DMS153 (cell line): ENCODE measurements around the gene NRCAM.
A peak's percentile ranks its signal among the peaks of the same experiment; 100 is the strongest.

Experiments used
- DNase-seq: peaks from one replicate; lab custom pipeline; 2025; lab: John Stamatoyannopoulos, UW

NRCAM gene

GRCh38 chr7:108156897-108157605, 299.2 kb downstream of the NRCAM start:
- no peak for DNase-seq

GRCh38 chr7:108152198-108152597, 304.0 kb downstream of the NRCAM start:
- DNase-seq: no peak

DNA sequence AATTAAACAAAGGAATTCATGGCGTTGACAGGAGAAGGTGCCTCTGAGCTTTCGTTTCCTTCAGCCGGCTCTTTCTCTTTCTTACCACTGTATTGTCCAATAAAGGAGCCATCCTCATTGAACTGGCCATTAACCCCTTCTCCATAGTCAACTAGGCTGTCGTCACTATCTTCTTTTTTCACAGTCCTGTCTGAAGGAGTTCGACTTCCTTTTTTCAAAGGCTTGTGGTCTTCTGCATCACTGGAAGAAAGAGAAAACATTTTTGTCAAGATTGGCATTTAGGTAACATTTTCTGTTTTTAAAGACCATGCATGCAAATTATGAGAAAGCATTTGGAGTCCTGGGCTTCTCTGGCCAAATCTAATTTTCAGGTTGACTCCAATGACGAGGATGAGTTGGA, 306.3 kb downstream of the NRCAM start:
- DNase-seq: no peak

- DNase-seq: no peak
Observed at GRCh38 chr7:108149119-108149518, 307.1 kb downstream of the NRCAM start.

- no peak for DNase-seq
Observed at GRCh38 chr7:108147031-108147563, 309.1 kb downstream of the NRCAM start.

DNA sequence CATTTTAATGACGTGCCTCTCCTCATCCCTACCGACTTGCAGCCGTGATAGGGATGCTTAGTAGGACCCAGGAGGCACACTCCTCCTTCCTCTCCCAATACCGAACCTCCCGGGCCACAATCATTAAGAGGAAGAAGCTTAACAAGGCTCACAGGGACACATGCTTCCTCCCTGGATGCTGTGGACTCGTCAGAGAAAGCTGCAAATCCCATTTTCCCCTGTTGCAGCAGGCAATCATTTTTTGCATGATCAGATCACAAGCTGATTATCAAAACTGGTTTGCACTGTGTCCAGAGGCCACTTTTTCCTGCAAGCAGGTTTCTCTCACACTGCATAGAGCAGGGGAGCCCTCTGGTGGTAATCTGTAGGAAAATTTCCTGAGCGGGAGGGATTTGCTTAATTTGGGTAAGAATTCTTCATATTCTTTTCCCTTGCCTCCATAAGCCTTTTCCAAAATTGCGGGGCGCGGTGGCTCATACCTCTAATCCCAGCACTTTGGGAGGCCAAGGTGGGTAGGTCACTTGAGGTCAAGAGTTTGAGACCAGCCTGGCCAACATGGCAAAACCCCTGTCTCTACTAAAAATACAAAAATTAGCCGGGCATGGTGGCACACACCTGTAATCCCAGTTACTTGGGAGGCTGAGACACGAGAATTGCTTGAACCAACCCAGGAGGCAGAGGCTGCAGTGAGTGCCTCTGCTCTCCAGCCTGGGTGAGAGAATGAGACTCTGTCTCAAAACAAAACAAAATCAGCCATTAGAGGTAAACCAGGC, 310.0 kb downstream of the NRCAM start:
- DNase-seq: peak; percentile 21

DNA sequence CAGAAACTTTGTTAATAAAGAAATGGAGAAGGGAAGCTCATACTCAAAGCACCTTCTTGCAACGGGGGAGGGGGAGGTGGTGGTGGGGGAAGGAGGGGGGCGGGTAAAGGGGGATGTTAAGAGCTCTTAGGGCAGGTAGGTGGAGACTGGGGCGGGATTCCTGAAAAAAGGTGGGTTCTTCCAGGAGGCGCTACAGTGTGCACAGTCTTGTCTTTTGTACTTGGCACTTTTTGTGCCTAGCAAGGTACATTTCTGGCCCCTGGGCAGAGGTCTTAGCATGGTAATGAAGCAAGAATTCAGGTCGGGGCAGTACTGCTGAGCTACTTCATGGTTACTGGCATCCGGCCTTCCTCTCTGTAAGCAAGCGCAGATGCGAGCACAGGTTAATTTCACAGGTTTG, 310.8 kb downstream of the NRCAM start:
- DNase-seq: no peak

DNA sequence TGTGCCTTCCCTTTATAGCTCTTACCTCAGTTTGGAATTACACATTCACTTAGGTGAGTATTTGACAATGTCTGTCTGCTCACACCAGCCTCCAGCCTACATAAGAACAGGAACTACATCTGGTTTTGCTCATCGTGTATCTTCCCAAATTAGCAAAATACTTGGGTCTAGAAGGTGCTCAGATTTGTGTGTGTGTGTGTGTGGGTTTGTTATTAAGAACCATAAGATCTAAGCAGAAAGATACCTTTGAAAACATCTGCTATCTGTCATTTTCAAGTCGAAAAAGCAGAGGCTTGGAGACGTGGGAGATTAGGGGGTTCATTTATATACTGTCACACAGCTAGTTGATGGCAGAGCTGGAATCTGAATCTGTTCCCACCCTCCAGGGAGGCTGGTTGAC, 311.3 kb downstream of the NRCAM start:
- DNase-seq: no peak

DNA sequence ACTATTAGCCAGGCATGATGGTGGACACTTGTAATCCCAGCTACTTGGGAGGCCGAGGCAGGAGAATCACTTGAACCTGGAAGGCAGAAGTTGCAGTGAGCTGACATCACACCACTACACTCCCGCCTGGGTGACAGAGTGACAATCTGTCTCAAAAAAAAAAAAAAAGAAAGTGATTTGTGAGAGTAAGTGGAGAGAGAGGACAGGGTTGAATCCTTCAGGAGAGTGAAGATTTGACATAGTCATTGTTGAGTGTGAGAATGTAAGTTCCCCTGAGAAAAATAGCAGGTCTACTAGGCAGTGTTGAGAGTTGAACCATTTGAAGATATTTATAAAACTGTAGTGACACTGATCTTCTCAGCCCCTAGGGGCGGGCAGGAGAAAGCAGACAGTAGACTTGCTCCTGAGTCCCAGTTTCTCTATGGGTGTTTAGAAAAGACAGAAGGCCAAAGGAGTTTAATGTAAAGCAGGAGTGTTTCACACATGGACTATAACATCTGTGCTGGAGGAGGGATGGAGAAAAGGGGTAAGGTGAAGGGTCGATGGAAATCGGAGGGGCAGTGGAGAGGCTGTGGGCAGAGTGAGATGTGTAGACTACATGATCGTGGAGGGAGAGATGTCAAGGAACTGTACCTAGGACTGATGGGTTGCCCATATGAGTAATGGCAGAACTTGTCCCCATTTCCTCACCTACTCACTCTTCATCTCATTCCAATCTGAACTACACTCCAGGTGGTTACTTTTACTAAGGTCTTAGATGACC, 312.4 kb downstream of the NRCAM start:
- no peak for DNase-seq

GRCh38 chr7:108142675-108143259, 313.5 kb downstream of the NRCAM start:
- DNase-seq: no peak

DNA sequence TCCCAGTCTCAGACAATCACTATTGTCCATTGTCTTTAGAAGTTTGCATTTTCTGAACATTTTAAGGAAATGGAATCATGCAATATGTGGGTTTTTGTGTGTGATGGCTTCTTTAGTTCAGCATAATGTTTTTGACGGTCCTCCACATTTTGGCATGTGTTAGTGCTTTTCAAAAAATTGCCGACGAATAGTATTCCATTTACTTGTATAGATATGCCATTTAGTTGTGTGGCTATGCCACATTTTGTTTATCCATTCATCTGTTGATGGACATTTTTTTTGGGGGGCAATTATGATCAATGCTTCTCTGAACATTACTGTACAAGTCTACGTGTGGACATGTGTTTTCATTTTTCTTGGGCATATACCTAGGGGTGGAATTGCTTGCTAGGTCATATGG, 314.1 kb downstream of the NRCAM start:
- DNase-seq: no peak

DNA sequence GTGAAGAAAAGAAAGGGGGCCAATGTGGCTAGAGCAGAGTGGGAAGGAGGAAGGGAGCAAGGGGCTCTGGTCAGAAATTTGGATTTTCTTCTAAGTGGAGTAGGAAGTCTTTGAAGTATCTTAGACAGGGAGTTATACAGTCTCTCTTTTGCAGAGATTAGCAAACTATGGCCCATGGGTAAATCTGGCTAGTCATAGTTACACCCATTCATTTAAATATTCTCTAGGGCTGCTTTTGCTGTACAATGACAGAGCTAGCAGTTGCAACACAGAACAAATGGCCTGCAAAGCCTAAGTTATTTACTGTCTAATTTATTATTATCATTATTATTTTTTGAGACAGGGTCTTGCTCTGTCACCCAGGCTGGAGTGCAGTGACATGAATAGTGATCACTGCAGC, 315.6 kb downstream of the NRCAM start:
- DNase-seq: no peak

GRCh38 chr7:108138911-108139310, 317.3 kb downstream of the NRCAM start:
- DNase-seq: no peak

- no peak for DNase-seq
Observed at GRCh38 chr7:108137993-108138392, 318.2 kb downstream of the NRCAM start.

- no peak for DNase-seq
Observed at GRCh38 chr7:108137040-108137439, 319.2 kb downstream of the NRCAM start.

DNA sequence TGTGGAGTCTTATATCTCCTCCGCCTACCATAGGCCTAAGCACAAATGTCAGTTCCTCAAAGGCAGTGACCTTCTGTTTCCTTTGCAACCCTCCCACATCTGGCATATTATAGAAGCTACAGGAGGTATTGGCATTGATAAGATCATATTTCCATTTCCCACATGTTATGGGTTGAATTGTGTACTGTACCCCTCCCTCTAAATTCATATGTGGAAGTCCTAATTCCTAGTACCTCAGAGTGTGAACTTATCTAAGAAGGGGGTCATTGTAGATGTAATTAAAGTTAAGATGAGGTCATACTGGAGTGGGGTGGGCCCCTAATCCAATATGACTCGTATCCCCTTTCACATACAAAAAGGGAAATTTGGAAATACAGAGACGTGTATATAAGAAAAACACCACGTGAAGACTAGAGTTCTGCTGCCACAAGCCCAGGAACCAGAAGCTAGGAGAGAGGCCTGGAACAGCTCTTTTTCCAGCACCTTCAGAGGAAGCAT, 320.0 kb downstream of the NRCAM start:
- DNase-seq: no peak

GRCh38 chr7:108135446-108136190, 320.6 kb downstream of the NRCAM start:
- no peak for DNase-seq

DNA sequence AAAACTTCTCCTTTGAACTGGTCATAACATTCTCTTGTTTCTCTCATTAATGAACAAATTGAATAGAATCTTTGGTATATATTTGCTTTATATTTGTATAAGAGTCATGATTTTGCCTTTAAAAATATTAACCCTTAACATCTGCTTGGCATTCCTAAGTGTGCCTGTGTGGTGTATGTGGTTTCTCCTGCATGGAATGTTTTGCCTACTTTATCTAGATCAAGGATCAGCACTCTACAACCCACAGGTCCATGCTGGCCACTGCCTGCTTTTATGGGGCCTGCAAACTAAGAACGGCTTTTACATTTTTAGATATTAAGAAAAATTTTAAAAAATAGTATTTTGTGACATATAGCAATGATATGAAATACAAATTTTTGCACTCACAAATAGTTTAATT, 321.8 kb downstream of the NRCAM start:
- no peak for DNase-seq

DNA sequence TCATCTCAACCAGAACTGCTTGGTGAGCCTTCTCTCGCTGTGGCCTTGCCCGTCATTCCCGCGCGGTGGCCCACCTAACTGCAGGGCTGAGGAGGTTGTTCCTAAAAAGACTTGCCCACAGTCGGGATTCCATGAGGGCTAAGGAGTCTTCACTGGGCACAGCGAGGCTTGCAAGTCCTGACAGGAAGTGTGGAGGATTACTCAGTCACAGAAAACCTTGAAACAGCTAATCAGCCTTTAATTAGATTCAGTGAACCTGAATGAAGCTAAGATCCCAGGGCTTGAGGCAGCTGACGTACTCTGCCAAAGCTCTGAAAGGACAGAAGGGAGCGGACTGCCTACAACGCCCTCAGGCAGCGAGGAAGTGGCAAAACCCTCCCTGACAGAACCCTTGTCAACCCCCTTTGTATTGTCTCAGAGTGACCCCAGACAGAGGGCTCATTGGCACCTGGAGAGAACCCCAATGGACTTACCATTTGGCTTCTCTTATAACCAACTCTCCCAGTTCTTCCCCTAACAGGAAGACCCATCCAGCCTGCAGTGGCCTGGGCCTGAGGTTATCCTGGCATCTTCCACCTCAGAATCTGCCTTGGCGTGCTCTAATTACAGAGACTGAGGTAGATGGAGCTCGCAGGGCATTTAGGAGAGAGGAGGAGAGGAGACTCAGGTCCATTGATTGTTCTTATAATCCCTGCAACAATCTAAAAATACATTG, 323.5 kb downstream of the NRCAM start:
- no peak for DNase-seq

DNA sequence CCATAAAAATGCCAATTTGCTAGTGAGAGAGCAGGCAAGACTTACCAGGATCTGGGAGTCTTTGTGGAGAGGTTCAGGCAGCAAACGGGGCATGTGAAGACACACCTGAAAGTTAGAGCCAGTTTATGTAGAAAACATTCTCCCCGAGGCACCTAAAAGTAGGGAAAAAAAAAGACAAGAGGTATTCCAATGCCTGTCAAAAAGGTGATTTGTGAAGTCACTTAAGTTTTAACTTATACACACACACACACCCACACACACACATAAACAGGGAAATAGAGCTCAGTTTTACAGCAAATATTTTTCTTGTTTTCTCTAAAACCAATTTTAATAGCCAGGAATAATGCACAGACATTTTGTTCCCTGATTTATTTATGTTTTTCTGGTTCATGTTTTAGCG, 326.0 kb downstream of the NRCAM start, which contains the start of gene LAMB4:
TSS of gene LAMB4 (minus strand) at position 101 of the 400 bp plus-strand sequence. CDS start 7,197 bp downstream, outside the sequence.
- no peak for DNase-seq
